OCI-M2 (cell line): ENCODE data around the gene PPFIA4.

Source experiments
- DNase-seq: peaks from one replicate; lab custom pipeline; 2025; ENCODE audit not compliant: unreplicated experiment; lab: John Stamatoyannopoulos, UW

The PPFIA4 gene

GRCh38 chr1:203098445-203098844 is 72.2 kb downstream of the PPFIA4 start:
- DNase-seq: no peak

GRCh38 chr1:203098914-203099520 is 72.7 kb downstream of the PPFIA4 start:
- no peak for DNase-seq

- no peak for DNase-seq
Observed at GRCh38 chr1:203099805-203100515, 73.7 kb downstream of the PPFIA4 start.

- DNase-seq: no peak
Observed at GRCh38 chr1:203100516-203100869, 74.2 kb downstream of the PPFIA4 start.

- DNase-seq: no peak
Observed at GRCh38 chr1:203101813-203102634, 75.7 kb downstream of the PPFIA4 start.

- DNase-seq: no peak
Observed at GRCh38 chr1:203103216-203103615, 76.9 kb downstream of the PPFIA4 start.

GRCh38 chr1:203103829-203104495 is 77.7 kb downstream of the PPFIA4 start:
- DNase-seq: no peak

GRCh38 chr1:203104789-203105390 is 78.6 kb downstream of the PPFIA4 start:
- no peak for DNase-seq

- no peak for DNase-seq
Observed at GRCh38 chr1:203112475-203112874, 86.2 kb downstream of the PPFIA4 start.

- DNase-seq: no peak
Observed at GRCh38 chr1:203113308-203113707, 87.0 kb downstream of the PPFIA4 start.

- no peak for DNase-seq
Observed at GRCh38 chr1:203114202-203114601, 87.9 kb downstream of the PPFIA4 start.

GRCh38 chr1:203116091-203116820 is 90.0 kb downstream of the PPFIA4 start:
- no peak for DNase-seq

- peak; percentile 8 for DNase-seq
Observed at GRCh38 chr1:203117611-203118575, 91.6 kb downstream of the PPFIA4 start.

GRCh38 chr1:203120325-203121153 is 94.2 kb downstream of the PPFIA4 start:
- DNase-seq: no peak

- no peak for DNase-seq
Observed at GRCh38 chr1:203121186-203122015, 95.1 kb downstream of the PPFIA4 start.

- DNase-seq: no peak
Observed at GRCh38 chr1:203122159-203122558, 95.9 kb downstream of the PPFIA4 start.

- no peak for DNase-seq
Observed at GRCh38 chr1:203124011-203124410, 97.7 kb downstream of the PPFIA4 start.
